NT2/D1 (cell line): ENCODE measurements around the gene COX8A.

Source experiments
- DNase-seq: peaks from one replicate; pipeline ENCODE4 v3.0.0-alpha.2; 2011; ENCODE audit warnings: low read depth, low spot score
- H3K27me3 ChIP-seq: 2 replicates; pipeline ENCODE4 v1.6.0; 2011; ENCODE audit warnings: mild to moderate bottlenecking; ENCODE audit not compliant: insufficient read length, insufficient read depth
- H3K36me3 ChIP-seq: 2 replicates; pipeline ENCODE4 v1.6.1; 2011; ENCODE audit warnings: mild to moderate bottlenecking, low read length, mixed read lengths; ENCODE audit not compliant: insufficient read depth, insufficient read length
- H3K4me1 ChIP-seq: 2 replicates; pipeline ENCODE4 v1.5.1; 2011; ENCODE audit not compliant: insufficient read depth, insufficient read length
- H3K4me3 ChIP-seq: 2 replicates; pipeline ENCODE4 v1.5.1; 2011; ENCODE audit warnings: low read depth; ENCODE audit not compliant: insufficient read length
- H3K9ac ChIP-seq: 2 replicates; pipeline ENCODE4 v1.6.0; 2011; ENCODE audit warnings: low read depth; ENCODE audit not compliant: insufficient read length
- H3K9me3 ChIP-seq: 2 replicates; pipeline ENCODE4 v1.5.1; 2011; ENCODE audit warnings: mild to moderate bottlenecking, low read length; ENCODE audit not compliant: insufficient read depth
- SUZ12 ChIP-seq: IDR thresholded peaks from 2 replicates; pipeline ENCODE4 v1.6.1; 2011; ENCODE audit not compliant: insufficient read length, insufficient read depth; ENCODE audit errors: extremely low read depth
- YY1 ChIP-seq: IDR thresholded peaks from 2 replicates; pipeline ENCODE4 v1.6.1; 2011; ENCODE audit not compliant: insufficient read length, insufficient read depth
- ZNF274 ChIP-seq: IDR thresholded peaks from 2 replicates; pipeline ENCODE4 v1.6.1; 2011; ENCODE audit warnings: mild to moderate bottlenecking, low read depth, low read length

Gene COX8A

DNA sequence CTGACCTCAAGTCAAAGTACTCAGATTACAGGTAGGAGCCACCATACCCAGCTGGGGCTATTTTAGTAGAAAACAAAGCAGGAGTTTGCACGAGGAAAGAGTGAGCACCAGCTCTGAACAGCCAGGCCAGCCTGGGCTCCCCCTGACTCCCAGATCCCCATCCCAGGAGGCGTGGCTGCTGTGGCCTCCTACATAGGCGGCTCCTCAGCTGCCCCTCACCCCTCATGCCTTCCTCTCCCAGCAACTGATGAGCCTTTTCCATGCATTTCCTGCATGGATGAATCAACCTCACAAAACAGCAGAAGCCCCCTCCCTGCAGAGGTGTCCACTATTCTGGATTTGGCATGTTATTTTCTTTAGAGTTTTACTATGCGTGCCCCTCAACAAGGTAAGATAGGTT, 50.8 kb downstream of the COX8A start:
- H3K27me3 ChIP-seq: peaks cover 11% of the 10 kb centered on the region
- TF ChIP-seq YY1 (no peak), ZNF274 (no peak), SUZ12 (no peak)
- H3K36me3 ChIP-seq: no peaks in the 10 kb centered on the region
- peak; percentile 92 for DNase-seq
- H3K4me1 ChIP-seq: peaks cover 56% of the 10 kb centered on the region
- no peak overlapping the region for H3K4me3 ChIP-seq
- H3K9me3 ChIP-seq: no peaks in the 10 kb centered on the region
- H3K9ac ChIP-seq: peak overlapping the region; percentile 35
